Measurements from ENCODE around the gene LDLRAD4.
A peak's percentile ranks its signal among the peaks of the same experiment; 100 is the strongest.

LDLRAD4 gene

DNA sequence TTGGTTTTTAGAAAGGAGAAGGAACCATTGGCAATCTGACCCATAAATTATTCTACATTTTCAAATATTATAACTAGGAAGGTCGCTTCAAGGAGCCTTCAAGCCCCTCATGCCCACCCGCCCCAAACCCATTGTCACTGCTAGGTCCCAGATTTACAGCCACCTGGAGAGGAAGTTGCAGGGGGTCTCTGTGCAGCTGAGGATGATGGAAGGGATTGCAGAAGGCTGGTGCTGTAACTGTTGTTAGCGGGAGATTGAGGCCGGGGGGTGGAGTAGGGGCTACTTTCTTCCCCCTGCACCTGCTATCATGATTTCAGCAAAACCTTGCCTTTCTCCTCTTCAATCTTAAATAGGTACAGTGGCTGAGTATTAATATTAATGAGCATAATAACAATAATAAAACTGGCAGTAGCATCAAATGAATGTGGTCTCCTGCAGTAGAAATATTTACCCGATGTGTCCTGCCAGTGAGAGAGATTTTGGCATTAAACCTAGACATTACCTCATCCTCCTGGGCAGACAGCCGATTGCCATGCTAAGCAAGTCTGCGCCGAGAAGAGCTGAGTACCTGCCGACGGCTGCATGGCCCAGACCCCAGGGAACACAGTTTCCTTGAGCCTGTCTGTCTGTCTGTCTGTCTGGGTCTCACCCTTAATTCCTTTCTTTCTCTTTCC is 282.4 kb downstream of the LDLRAD4 start:
- peak; percentile 59 for DNase-seq

DNA sequence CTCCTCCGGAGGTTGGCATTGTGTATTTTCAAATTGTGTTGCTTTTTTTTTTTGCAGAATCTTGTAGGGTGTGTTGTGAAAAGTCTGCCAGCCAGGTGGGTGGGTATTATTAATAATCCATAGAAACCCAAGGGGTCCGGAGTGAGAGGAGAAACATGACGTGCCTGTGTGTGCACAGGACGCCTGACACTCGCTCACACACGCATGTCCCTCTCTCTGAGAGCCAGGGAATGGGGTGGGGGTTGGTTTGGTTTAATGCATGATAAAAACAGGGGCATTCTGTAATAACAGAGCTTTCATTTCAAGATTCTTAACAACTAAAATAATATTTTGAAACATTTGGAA is 283.0 kb downstream of the LDLRAD4 start:
- no peak for DNase-seq

DNA sequence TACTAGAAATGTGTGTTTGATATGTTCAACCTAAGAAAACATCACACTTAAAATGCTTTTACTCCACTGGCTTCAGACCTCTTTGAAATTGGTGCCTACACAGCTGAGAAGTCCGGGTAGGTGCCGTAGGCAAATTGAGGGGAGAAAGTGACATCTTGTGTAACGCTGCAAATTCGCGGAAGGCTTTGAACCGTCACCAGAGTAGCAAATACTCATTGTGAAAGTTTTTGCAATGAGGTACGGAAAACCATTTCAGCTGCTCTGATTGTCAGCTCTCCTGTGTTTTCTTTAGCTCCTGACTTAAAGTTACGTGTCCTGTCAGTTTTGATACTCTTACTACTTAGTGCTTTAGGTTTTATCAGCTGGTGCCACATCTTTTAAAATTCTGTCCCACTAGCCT is 283.3 kb downstream of the LDLRAD4 start:
- DNase-seq = no peak

DNA sequence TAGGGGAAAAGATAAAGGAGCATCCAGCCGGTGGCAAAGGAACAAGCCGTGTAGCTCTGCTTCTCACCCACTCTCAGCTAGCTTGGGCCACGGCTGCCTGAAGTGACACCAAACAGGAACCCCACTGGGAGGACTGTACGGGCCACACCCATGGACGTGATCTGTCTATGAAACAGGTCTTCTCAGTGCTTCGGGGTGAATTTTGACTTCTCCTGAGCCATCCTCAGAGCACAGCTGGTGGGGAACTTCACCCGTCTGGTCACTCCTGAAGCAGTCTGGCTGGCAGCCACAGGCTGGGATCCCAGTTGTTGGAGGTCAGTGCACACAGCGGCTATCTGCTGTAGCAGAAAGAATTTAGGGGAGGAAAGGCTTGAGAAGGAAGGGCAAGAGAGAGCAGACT is 284.0 kb downstream of the LDLRAD4 start:
- DNase-seq = no peak

DNA sequence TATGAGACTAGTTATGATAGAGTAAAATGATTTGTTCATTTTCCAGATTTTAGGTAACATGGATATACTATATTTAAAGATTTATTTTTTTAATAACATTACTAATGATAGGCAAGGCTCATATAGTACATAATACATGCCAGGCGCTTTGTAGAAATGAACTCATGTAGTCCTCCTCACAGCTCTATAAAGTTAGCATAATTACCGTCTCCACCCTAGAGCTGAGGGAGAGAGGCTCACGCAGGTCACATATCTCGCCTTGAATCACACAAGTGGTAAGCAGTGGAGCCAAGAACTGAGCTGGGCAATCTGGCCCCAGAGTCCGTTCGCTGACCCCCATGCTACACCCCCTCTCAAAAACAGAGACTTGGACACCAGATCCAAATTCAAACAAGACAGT is 285.3 kb downstream of the LDLRAD4 start:
- no peak for DNase-seq

DNA sequence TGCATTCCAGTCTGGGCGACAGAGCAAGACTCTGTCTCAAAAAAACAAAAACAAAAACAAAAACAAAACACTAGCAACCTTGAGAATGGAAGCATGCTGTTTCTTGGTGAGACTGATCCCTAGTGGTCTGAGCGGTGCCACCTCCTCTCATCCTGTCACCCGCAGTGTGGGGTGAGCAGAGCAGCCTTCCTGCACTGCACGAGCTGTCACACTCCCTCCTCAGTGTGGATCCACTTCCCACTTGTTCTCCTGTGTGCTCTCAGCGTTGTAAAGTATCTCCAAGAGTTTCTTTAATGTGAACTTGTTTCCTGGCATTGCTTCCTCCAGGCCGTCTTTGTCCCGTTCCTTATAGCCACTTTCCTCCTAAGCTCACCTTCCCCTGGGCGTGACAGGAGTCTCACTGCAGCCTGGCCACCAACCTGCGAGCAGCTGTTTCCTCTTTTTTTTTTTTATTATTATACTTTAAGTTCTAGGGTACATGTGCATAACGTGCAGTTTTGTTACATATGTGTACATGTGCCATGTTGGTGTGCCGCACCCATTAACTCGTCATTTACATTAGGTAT is 287.3 kb downstream of the LDLRAD4 start:
- no peak for DNase-seq

DNA sequence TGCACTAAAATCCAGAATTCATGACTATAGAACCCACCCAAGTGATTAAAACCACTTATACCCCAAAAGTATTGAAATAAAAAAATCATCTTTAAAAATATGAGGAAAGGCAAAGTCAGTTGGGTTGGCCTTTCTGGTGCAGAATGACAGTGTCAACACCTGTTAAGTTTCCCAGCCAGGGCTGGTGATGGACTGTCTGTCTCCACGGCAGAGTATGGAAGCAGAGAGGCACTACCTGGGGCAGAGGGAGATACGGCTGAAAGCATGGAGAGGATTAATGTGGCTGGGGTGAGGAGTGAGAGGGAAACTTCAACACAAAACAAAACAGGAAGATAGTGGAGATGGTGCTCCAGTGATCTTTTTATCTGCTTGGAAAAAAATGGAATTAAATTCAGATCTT is 292.0 kb downstream of the LDLRAD4 start:
- DNase-seq = no peak

DNA sequence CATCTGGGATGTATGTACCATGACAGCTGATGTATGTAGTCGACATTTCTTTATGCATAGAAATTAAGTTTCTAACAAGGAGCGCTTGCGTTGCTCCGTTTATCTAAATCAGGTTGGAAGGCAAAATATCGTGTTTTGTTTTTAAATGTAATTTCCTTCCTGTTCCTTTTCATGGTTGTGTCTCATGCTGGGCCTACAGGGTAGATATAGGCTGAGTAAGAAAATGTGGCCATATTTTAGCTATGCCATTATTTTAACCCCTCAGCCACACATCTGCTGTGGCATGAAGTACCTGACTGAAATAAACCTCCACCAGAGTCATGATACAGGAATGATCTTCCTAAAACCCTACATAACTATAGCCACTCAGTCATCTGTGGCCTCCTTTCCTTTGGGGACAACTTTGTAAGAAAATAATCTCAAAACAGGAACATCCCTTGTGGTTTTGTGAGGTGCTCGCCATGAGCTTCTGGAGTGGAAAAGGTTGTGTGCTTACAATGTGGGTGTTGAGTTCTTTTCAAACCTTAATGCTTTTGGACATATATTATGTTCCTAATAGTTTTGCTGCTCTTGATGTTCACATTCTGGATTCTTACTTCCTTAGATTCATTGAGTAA is 293.5 kb downstream of the LDLRAD4 start:
- DNase-seq = no peak

DNA sequence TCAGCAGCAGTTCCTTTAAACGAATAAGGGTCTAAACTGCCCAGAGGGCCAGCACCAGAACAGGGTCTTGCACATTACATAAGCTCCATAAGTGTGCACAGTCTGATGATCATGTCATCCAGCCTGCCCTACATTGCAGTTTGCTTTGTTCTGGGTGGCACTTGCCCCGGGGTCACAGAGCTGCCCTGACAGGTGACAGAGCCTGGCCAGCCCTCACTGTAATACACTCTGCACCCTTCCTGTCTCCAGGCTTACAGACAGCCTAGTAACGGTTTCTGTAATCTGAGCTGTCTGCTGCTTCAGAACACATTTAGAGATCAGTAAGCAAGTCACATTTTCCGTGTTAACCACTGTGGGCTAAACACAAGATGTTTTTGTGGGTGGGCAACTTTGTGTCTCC is 294.5 kb downstream of the LDLRAD4 start:
- no peak for DNase-seq

DNA sequence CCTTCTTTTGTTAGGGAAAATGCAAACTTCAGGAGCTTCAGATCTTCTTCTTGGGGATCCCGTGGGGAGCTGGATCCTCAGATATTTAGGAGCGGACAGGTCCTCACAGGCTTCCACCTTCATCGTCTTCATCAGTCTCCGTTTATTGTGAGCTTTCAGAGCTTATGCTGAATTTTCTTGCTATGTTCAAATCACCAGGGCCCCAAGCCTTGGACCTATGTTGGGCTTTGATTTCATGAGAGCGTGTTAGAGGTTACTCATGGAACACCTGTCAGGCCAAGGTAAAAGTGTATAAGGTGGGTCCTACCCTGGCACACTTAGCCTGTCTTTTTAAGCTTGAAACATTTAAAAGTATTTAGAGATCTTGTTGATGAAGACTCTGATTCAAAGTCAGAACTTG is 294.9 kb downstream of the LDLRAD4 start:
- no peak for DNase-seq

DNA sequence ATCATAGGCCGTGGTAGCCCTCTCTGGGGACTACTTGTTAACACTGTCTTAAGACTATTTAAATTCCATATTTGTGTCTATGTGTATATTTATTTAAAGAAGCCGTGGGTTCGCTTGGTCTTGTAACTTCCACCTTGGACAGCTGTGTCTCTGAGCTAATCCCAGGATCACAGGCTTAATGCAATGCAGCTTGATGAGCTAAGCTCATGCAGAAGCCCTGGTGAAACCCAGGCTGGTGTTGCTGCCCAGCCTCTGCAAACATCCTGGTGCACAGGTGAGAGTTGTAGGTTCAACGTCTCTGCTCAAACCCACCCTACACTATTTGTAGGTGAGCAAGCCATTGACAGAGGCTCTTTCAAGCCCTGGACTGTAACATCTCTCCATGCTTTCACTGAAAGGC is 296.0 kb downstream of the LDLRAD4 start:
- DNase-seq = no peak

DNA sequence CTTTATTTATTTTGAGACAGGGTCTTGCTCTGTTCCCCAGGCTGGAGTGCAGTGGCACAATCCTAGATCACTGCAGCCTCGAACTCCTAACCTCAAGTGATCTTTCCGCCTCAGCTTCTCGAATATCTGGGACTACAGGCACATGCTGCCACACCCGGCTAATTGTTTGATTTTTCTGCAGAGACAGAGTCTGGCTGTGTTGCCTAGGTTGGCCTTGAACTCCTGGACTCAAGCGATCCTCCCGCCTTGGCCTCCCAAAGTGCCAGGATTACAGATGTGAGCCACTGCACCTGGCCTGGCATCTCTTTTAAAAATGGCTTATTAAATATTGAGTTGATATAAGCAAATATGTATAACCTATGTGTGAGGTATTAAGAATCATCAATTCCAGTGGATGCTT is 298.3 kb downstream of the LDLRAD4 start:
- DNase-seq = no peak

DNA sequence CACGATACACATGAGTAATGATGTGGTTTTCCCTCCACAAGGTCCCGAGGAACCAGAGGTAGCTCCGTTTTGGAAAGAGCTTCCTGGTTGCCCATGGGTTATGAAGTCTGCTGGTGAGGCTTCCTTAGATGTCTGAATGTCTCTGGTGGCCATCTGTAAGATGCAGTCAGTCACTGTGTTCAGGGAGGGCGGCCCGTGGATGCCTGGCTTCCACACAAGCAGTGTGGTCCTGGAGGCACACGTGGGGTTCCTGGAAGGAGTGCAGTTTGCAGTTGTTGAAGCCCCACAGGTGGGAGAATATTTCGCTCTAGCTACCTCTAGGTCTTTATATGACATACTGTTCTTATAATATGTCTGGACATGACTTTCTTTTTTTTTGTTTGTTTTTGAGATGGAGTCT is 298.8 kb downstream of the LDLRAD4 start:
- no peak for DNase-seq

DNA sequence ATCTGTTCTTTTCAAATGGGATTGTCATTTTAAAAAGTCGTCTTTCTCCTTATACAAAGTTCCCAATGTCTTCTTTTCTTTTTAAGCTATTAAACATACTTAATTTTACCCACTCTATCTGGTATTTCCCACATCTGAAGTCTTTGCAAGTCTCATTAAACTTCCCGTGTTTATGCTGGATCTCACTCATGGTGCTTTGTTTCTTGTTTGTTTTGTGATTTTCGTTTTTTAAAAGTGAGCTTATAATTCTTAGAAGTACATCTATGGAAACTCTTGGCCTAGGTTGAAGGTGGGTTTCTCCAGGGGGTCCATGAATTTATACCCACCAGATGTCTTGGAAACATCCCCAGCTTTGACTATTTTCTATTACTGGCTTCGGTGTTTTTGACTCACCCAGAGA is 299.8 kb downstream of the LDLRAD4 start:
- DNase-seq = no peak

DNA sequence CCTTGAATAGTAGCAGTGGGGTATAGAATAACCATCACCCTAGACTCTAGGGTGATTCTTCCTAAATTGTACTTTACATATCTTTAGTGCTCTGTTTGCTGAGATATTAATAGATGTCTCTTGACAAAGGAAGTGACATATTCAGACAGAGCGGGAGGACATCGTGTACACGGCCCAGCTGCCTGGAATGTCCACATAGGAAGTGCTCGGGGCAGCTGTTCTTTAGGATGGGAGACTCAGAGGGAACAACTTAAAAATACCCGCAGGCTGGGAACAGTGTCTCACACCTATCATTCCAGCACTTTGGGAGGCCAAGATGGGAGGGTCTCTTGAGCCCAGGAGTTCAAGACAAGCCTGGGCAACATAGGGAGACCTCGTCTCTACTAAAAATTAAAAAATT is 301.7 kb downstream of the LDLRAD4 start:
- no peak for DNase-seq

DNA sequence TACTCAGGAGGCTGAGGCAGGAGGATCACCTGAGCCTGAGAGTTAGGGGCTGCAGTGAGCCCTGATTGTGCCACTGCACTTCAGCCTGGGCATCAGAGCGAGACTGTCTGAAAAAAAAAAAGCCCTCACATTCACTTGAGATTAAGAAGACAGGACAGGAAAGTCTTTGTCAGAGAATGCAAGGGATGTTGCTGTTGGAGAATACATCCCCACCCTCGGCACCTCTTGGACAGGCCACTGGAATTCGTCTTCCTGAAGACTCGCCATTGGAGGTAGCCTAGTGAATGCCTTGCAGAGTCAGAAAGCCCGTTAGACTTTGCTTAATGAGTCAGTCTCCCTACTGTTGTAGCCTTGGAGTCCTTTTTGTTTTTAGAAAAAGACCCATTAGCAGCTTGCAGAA is 302.2 kb downstream of the LDLRAD4 start:
- DNase-seq = no peak

DNA sequence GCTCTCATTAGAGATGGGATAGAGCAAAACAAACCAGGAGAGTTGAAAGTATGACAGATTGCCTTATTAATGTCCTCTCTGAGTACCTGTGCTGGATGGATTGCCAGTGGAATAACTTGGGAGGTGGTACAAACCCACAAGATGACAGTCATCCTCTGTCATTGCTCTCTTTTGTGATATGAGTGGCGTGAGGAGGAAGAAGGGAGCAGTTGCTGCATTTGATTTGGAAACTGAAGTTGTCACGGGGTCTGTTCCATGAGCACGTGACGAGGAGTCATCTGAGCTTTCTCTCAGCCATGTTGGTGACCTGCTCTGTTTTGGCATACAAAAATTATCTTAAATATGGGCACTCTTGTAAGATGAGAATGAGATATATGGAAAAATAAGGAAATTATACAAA is 302.9 kb downstream of the LDLRAD4 start:
- no peak for DNase-seq

DNA sequence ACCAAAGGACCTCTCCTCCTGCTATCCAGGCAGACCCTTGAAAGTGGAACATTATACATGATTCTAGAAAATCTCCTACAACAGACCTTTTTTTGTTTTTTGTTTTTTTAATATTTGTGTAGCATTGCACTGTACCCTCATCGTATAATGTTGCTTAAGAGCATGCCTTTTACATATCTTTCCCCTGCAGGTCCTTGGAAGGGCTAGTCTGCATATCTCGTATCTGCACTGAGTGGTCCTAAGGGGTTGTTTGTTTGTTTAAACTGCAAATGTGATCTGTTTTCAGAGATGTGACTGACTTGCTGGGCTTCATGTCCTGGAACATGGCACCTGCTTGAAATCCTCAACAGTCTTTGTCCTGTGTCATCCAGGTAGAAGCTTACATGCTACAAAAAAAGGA is 303.7 kb downstream of the LDLRAD4 start:
- no peak for DNase-seq

DNA sequence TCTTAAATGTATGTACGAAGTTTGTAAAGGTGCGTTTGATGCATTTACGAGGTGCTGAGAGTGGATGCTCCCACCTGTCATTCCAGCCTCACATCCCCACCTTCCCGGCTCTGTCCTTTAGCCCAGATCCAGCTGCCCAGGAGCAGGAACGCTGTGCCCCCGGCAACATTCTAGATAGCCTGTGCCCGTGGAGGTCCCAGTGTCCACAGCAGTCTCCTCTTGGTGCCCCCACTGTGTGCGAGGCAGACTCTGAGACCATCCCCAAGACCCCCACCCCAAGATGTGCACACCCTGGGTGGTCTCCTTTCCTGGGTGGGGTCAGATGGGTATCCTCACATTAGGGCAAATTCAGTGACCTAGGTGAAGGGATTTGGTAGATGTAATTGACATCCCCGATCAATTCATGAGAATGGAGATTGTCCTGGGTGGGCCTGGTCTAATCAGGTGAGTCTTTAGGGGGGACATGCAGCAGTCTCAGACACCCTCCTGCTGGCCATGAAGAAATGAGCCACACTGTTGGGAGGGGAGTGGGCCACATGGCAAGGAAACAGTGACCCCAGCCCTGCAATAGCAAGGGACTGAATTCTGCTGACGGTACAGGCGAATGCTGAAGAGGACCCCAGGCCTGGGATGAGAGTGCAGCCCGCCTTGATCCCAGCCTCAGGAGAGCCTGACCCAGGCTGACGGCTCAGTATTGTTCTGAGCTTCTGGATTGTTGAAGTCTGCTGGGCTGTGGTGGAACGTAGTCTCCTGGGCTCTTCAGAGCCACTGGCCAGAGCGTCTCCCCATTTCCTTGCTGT is 304.5 kb downstream of the LDLRAD4 start:
- no peak for DNase-seq

DNA sequence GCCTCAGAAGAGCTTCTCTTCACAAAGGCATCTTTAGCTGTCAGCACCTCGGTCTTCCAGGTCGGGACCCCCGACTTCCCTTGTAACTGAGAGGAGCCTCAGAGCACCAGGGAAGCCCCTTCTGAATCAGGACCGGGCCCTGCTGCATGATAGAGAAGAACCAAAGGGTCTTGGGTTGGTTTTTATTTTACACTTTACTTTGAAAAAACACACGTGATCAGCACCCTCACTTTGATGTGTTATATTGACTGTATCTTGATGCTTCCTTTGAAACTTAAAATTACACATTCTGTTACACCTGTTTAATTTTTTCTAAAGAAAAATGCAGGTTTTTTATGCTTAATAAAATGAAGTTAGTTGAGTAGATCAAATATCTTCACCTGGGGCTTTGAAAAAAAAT is 305.5 kb downstream of the LDLRAD4 start:
- DNase-seq = no peak

DNA sequence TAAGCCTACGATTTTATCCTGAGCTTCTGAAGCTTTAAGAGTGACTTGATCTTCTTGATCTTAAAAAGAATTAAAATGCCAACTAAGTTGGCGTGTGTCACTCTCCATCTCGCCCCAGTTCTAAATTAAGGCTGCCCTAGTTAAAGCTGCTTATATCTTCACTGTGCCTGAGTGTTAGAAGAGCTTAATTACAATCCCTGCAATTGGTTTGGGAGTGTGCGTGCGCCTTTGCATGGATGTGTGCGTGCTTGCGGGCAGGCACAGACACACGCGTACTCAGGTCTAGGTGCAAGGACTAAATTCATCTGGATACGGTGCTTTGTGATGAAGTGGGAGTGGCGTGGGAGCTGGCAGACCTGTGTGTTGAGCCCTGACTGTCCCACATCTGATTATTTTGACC is 306.3 kb downstream of the LDLRAD4 start:
- DNase-seq = no peak

DNA sequence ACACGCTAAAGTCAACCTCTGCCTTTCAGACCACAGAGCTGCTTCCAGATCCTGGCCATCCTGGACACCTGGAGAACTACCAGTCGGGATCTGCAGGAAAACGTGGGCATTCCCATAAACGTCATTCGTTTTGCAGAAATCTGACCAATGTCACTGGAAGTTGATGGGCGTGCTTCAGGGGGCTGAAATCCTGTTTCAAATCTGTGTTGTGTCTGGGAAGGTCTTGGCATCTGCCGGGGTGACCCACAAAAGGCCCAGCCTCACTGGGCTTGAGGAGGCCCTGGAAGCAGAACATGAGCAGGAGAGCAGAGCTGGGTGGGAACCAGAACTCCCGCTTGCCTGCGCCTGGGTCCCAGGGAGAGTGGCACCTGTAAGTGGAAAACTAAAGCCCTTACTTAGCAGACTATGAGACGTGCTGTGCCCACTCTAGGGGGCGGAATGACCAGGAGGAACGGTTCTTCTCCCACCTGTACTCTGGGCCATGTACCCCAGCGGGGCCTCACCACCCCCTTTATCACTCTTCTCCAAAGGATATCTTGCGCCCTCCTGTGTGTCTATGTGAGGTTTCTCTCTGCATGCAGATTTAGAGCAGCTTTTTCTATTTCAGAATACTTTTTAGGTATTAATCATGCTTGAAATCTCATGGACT is 306.9 kb downstream of the LDLRAD4 start:
- no peak for DNase-seq

DNA sequence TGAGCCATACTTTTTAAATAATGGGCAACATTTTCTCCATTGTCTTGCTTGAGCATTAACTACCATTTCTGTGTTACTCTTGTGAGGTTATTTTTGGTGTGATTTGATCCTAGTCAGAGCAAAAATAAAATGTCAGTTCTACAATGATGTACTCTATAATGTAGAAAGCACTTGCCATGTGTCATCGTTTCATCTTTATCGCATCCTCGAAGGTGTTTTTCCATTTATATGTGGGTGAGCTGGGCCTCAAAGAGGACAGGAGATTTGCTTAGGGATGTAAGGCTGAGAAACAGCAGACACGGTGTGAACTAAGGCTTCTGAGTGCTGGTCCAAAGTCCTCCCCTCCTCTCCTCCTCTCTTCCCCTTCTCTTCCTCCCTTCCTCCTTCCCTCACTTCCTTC is 308.0 kb downstream of the LDLRAD4 start:
- no peak for DNase-seq

DNA sequence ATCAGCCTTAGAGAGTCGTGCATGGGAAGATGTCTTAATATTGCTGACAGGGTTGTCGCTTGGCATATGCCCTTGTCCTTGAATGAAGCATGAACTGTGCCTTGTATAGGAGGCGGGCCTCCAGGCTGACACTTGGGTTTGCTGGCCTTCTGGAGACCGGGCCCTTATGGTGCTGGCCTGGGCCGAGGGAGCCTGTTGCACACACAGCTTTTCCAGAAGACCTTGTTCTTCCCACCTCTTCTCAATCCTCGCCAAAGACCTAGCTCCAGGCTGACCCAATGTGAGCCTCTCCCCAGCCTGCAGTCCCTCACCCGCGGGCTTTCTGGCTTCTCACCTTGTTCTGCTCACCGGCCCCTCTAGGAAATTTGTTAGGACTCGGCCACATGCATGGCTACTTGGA is 308.7 kb downstream of the LDLRAD4 start:
- no peak for DNase-seq

Data from RPMI8226 (cell line).